Endothelial cell (in vitro differentiated cells): ENCODE results near the gene NOL4L. TPM values are rescaled to one million over a fixed set of nuclear protein-coding genes. Genes with fewer than 3 reads are reported as not detected.
"Not testable (repeated sequence)": the region's sequence is repeated elsewhere in the genome, so short reads cannot be mapped to it uniquely, and the experiment has no call there.

Source experiments
- DNase-seq: peaks from one replicate; pipeline ENCODE4 v3.0.0; 2021; ENCODE audit warnings: low spot score
- H3K27ac Mint-ChIP-seq: one replicate; pipeline ENCODE4 v1.8.0; 2021; ENCODE audit warnings: mixed read lengths, inconsistent platforms; ENCODE audit not compliant: unreplicated experiment
- H3K27me3 Mint-ChIP-seq: one replicate; pipeline ENCODE4 v1.8.0; 2021; ENCODE audit warnings: mild to moderate bottlenecking, moderate library complexity, mixed read lengths, inconsistent platforms; ENCODE audit not compliant: unreplicated experiment
- H3K36me3 Mint-ChIP-seq: one replicate; pipeline ENCODE4 v1.8.0; 2021; ENCODE audit warnings: mild to moderate bottlenecking, low read depth, mixed read lengths, inconsistent platforms; ENCODE audit not compliant: unreplicated experiment
- H3K4me1 Mint-ChIP-seq: one replicate; pipeline ENCODE4 v1.8.0; 2021; ENCODE audit warnings: mild to moderate bottlenecking, mixed read lengths, inconsistent platforms; ENCODE audit not compliant: unreplicated experiment
- H3K4me3 Mint-ChIP-seq: one replicate; pipeline ENCODE4 v1.8.0; 2021; ENCODE audit warnings: mild to moderate bottlenecking, mixed read lengths, inconsistent platforms; ENCODE audit not compliant: unreplicated experiment
- H3K9me3 Mint-ChIP-seq: one replicate; pipeline ENCODE4 v1.8.0; 2021; ENCODE audit warnings: mixed read lengths, inconsistent platforms; ENCODE audit not compliant: unreplicated experiment
- total RNA-seq: library from RNA; stranded (reverse); fragmentation: NEBNext Ultra II Directional; extraction: Animal tissue kit (Norgen Biotek cat#: 25700); gene quantifications from one replicate; pipeline ENCODE4 v1.2.1, GENCODE V29; 2021; ENCODE audit not compliant: unreplicated experiment
- TF ChIP-seq, protein P1 (sequence below): fragments of 200-600 bp; sonication (generic); IDR thresholded peaks from one replicate; pipeline ENCODE4 v1.5.0; 2021; ENCODE audit warnings: antibody characterized with exemption; ENCODE audit not compliant: unreplicated experiment

Gene NOL4L
- total RNA-seq, 1 donor from 2014 or later, result 150 TPM

DNA sequence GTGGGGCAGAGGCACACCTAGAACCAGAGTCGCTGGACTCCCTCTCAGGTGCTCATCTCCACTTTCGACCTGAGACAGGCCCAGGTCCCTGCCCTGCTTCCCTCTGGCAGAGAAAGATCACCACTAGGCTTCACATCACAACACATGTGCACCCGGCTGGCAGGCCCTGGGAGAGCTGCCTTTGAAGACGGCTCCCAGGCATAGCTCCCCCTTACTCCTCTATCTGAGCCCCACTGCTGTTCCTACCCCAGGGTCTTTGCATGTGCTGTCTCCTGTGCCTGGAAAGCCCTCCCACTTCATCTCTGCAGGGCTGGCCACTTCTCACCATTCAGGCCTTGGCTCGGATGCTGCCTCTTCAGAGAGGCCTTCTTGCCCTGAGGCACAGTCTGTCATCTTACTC, 89.2 kb downstream of the NOL4L start:
- peaks cover 8% of the 10 kb centered on the region for H3K27me3 Mint-ChIP-seq
- peaks cover 2% of the 10 kb centered on the region for H3K36me3 Mint-ChIP-seq
- no peak for DNase-seq
- H3K27ac Mint-ChIP-seq, result peak overlapping the region; percentile 71
- H3K4me3 Mint-ChIP-seq, result peak overlapping the region; percentile 33
- peaks cover 46% of the 10 kb centered on the region for H3K4me1 Mint-ChIP-seq
- TF ChIP-seq, protein P1, sequence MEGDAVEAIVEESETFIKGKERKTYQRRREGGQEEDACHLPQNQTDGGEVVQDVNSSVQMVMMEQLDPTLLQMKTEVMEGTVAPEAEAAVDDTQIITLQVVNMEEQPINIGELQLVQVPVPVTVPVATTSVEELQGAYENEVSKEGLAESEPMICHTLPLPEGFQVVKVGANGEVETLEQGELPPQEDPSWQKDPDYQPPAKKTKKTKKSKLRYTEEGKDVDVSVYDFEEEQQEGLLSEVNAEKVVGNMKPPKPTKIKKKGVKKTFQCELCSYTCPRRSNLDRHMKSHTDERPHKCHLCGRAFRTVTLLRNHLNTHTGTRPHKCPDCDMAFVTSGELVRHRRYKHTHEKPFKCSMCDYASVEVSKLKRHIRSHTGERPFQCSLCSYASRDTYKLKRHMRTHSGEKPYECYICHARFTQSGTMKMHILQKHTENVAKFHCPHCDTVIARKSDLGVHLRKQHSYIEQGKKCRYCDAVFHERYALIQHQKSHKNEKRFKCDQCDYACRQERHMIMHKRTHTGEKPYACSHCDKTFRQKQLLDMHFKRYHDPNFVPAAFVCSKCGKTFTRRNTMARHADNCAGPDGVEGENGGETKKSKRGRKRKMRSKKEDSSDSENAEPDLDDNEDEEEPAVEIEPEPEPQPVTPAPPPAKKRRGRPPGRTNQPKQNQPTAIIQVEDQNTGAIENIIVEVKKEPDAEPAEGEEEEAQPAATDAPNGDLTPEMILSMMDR, result no peak
- H3K9me3 Mint-ChIP-seq, result no peaks in the 10 kb centered on the region

DNA sequence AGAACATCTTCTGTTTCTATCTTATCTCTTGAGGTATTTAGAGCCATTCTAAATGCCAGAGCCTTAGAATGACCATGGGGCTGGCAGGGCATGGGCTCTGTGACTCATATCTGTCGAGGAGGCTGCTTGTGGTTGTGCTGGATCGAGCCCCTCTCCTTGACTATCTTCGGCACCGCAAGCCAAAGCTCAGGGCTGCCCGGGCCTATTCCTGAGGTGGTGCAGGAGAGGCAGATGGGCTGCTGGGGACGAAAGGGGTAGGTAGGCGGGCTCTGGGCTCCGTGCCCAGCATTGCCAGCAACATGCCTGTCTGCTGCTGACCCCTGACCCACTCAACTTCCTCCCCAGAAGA, 89.9 kb downstream of the NOL4L start:
- Mint-ChIP-seq H3K9me3 (no peaks in the 10 kb centered on the region), H3K4me3 (no peak overlapping the region), H3K27me3 (peaks cover 8% of the 10 kb centered on the region), H3K36me3 (peaks cover 6% of the 10 kb centered on the region), H3K4me1 (peaks cover 44% of the 10 kb centered on the region), H3K27ac (no peak overlapping the region)
- no peak for DNase-seq
- TF ChIP-seq, protein P1, result no peak

DNA sequence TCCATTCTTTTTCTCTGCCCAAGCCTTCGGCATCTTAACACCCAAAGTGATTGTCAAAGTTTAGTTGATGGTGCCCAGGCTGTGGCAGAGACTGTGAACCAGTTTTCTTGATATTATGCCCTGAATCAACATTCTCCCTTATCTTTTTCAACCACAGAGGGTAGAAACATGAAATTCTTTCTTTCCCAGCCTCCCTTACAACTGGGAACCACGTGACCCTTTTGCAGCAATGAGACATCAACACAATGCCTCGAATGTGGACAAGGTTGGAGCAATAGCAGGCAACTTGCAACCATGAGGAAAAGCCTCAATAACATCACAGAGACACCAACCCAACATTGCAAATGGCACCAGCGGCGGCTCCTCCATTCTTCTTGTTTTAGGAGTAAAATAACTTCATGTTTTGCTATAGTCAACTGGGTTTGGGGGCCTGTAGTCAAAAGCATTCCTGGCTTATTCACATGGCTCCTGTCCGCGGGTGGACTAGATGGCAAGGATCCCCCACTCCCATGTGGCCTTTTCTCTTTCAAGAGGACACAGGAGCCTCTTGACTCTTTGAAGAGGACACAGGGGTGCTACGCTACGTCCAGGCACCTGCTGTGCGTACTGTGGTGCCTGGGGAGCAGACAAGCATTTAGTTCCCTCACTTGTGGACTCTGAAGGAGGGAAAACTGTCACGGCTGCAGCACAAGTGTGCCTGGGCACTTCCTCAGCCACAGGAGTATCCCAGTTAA, 90.5 kb downstream of the NOL4L start:
- Mint-ChIP-seq H3K9me3 (no peaks in the 10 kb centered on the region), H3K4me3 (no peak overlapping the region), H3K27me3 (peaks cover 8% of the 10 kb centered on the region), H3K27ac (peak overlapping the region; percentile 40), H3K4me1 (peaks cover 44% of the 10 kb centered on the region), H3K36me3 (peaks cover 6% of the 10 kb centered on the region)
- TF ChIP-seq, protein P1, result no peak
- DNase-seq, result no peak

DNA sequence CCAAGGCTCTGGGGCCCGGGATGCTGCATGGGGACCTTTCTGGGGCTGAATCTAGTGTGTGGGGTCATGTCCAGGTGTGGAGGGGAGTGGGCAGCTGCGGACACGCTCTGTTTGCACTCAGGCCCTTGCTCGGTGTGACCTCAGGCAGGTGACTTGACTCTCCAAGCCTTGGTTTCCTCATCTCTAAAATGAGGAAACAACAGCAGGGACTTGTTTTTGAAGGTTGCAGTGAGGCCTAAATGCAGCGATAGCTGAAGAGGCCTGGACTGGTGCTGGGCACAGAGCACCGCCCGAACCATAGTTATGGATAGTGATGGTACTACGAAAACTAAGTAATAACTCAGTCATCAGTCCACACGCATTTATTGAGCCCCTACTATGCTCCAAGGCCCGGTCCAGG, 91.8 kb downstream of the NOL4L start:
- TF ChIP-seq, protein P1, result no peak
- H3K9me3 Mint-ChIP-seq, result no peaks in the 10 kb centered on the region
- peaks cover 7% of the 10 kb centered on the region for H3K27me3 Mint-ChIP-seq
- H3K4me3 Mint-ChIP-seq, result peak overlapping the region; percentile 42
- DNase-seq, result no peak
- H3K27ac Mint-ChIP-seq, result no peak overlapping the region
- peaks cover 39% of the 10 kb centered on the region for H3K4me1 Mint-ChIP-seq
- peaks cover 10% of the 10 kb centered on the region for H3K36me3 Mint-ChIP-seq

DNA sequence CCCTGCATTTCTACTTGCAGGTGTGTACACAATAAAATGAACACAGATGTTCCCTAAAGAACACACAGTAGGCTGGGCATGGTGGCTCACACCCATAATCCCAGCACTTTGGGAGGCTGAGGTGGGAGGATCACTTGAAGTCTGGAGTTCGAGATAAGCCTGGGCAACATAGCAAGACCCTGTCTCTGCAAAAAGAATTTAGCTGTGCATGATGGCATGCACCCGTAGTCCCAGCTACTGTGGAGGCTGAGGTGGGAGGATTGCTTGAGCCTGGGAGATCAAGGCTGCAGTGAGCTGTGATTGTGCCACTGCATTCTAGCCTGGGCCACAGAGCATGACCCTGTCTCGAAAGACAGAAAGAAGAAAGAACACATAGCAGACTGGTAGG, 93.4 kb downstream of the NOL4L start:
- peaks cover 33% of the 10 kb centered on the region for H3K4me1 Mint-ChIP-seq
- DNase-seq, H3K4me3 Mint-ChIP-seq, H3K27ac Mint-ChIP-seq, H3K27me3 Mint-ChIP-seq, H3K9me3 Mint-ChIP-seq: not testable (repeated sequence)
- H3K36me3 Mint-ChIP-seq, result peaks cover 10% of the 10 kb centered on the region
